HG03064 (cell line): ENCODE results near the gene AFF3.
"Not testable (repeated sequence)": the region's sequence is repeated elsewhere in the genome, so short reads cannot be mapped to it uniquely, and the experiment has no call there.

Experiments
- ATAC-seq: cut with Tn5 transposase; IDR thresholded peaks from one replicate; pipeline ENCODE4 v1.9.1; 2021; ENCODE audit warnings: low read depth; ENCODE audit not compliant: unreplicated experiment

Gene AFF3

DNA sequence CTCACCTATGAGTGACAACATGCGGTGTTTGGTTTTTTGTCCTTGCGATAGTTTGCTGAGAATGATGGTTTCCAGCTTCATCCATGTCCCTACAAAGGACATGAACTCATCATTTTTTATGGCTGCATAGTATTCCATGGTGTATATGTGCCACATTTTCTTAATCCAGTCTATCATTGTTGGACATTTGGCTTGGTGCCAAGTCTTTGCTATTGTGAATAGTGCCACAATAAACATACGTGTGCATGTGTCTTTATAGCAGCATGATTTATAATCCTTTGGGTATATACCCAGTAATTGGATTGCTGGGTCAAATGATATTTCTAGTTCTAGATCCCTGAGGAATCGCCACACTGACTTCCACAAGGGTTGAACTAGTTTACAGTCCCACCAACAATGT lies 9.4 kb upstream of the AFF3 start:
- ATAC-seq: not testable (repeated sequence)

GRCh38 chr2:100151310-100151709 lies 8.9 kb upstream of the AFF3 start:
- ATAC-seq: no peak

DNA sequence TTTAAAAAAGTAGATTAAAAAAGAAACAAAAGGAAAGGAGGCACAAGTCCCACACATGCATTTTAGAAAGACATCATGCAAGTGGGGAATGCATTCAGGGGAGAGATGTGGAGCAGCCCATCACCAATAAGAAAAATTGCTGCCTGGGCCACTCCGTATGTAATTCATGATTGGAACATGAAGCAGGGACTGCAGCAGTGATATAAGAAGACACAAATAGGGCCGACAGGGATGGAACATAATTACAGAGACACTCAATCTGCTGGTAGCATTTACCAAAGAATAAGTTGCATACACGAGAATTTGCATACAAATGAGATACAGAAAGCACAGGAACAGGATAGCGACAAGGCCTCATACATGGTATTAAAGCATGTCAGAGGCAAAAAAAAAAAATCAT lies 6.5 kb upstream of the AFF3 start:
- no peak for ATAC-seq

- no peak for ATAC-seq
These were observed 4.2 kb upstream of the AFF3 start for GRCh38 chr2:100146657-100146960.

DNA sequence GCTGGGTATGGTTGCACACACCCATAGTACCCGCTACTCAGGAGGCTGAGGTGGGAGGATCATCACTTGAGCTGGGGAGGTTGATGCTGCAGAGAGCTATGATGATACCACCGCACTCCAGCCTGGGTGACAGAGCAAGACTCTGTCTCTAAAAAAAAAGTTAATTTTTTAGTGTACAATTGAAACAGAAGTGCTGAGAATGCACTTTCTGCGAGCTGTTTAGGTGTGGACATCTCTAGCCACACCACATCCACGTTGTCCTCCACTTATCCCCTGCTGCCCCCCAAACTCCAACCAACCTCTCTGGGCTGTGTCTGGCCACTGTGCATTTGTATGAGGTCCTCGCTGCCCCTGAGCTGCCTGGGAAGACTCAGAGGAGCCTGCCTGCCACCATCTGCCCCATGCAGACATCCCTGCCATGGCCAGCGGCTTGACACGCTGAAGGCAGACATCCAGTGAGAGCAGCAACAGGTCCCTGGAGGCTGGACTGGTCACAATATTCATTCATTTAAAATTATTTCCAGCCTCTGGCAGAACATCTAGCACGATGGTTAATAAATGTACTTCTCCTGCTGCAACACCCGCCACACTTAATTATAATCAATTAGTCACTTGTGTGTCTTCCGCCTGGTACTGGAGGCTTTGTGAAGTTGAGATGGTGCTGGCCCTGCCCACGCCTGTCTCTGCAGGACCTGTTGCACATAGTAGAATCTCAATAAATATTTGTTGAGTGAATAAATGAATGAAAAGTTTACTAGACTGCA lies 3.7 kb upstream of the AFF3 start:
- ATAC-seq: no peak

DNA sequence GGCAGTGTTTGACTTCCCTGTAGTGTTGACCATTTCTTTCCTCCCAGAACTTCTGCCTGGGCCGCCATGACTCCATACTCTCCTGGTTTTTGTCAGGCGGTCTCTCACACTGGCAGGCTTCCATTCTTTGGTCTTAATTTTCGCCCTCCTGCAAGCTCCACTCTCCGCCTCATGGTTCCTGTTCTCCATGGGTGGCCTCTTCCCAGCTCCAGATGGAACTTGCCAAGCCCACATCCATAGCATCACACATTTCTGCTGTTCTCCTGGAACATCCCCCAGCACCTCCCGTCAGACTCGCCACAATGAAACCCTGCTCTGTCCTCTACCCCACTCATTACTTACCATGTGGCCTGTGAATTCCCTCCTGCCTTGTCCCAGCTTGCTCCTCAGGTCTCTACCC lies 896 bp upstream of the AFF3 start:
- no peak for ATAC-seq

- ATAC-seq: peak; percentile 10
These were observed 484 bp downstream of the AFF3 start for GRCh38 chr2:100141906-100142305.

DNA sequence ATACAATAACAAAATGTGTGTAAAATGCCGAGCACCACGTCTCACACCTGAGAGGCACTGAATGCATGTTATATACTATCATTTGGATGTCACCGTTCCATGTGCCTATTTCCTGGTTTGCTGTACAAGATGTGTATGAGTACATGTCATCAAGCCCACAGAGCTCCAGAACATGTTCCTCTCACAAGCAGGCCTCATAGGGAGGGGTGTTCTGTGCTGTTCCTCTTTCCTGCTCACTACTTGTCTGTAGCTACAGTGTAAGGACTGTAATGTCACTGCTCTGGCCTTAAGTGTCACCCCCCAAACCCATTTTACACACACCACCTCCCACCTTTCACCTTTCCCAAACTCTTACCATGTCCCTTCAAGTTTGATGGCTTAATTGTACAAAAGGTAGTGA lies 1.8 kb downstream of the AFF3 start:
- ATAC-seq: no peak

GRCh38 chr2:100137866-100138570 lies 4.4 kb downstream of the AFF3 start:
- ATAC-seq: no peak

DNA sequence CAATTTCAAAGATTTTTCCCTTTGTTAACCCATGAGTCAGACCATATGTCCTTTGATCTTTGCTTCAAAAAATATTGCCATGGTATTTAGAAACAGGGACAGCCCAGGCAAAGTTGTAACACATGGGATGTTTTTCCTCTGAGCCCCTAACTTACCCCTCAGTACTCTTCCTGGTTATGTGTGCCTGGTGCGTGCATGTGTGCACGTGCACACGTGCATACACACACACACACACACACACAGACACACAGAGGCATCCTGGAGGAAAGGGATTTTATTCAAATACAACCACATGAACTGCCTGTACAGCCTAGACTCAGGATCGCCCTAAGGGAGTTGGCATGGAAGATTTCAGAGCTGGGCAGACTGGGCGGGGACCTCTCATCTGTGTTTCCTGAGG lies 5.1 kb downstream of the AFF3 start:
- no peak for ATAC-seq

DNA sequence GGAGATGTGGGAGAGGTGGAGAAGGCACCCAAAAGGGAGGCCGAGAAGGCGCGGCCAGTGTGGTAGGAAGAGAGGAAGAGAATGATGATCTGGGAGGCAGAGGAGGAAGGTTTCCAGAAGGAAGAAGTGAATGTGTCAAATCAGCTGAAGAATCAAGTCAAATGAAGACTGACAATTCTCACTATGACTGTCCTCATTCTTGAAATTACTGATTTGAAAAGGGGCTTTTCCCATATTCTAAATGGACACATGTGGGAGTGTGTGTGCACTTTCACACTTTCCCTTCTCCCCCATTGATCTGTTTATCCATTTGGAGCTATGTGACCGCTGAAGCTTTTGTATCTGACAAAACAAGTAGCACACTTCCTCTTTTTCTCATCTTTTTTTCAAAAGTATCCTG lies 6.1 kb downstream of the AFF3 start:
- ATAC-seq: no peak

DNA sequence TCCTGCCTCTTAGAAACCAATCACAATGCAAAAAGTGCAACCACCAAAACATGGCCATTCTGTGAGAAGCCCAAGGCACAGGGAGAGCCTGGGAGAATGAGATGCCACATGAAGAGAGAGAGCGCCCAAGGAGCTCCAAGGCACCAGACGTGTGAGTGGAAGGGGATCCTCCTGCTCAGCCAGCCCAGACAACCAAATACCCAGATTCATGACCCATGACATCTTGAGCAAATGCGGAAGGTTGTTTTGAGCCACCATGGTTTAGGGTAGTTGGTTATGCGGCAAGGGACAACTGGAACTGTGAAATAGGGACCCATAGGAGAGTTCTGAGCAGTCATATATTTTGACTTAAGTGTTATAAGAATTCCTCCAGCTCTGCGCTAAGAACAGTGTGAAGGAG lies 7.0 kb downstream of the AFF3 start:
- no peak for ATAC-seq

DNA sequence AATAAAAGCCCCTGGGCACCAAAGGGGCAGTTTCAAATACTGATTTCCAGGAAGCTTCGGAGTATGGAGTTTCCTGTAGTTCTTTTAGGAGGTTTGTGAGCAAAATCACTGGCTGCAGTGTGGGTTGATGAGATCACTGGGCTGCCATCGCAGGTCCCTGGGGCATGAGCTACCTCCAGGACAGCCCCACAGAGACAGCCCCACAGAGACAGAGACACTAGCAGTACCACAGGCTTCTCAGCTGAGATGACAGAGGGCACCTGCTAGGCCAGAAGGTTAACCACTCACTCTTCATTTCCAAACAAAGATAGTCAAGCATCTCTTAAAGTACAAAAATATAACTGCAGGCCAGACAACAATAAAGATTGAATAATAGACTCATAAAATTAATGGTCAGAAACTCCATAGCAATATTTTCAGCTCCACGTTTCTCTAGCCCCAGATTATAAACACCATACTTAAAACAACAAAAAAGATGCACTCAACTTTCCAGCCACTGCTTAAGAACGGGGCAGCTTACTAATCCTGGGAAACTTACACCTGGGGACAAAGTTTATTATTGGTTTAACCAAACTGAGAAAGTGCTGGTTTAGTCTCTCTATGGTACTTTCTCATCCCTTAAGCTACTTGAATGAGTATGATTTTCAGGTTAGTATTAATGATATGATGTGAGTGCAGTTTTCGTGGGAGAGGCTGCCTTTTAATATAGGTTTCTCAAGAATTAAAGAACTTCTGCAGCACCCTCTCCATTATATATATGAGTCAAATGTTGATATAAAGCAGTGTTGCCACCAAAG lies 11.6 kb downstream of the AFF3 start:
- ATAC-seq: no peak

DNA sequence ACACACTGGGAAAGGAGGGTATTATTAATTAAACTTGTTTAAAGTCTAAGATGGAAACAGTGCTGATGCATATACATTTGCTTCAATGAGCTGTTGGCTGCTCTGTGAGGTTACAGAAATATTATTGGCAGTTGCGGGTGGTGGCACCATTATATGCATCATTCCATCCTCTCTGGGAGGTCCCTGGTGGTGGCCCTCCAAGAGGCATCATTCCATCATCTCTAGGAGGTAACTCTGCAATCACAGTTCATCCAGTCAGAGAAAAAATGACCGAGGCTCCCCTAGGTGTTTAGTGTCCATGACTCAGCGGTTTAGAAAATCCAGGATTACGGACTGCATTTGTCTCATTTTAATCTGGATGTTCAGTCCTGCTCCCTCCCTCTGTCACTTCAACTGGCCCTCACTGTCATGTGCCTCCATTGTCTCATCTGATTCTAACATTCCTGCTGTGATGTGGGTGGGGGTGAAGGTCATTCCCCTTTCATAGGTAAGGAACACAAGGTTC lies 15.4 kb downstream of the AFF3 start:
- ATAC-seq: no peak

DNA sequence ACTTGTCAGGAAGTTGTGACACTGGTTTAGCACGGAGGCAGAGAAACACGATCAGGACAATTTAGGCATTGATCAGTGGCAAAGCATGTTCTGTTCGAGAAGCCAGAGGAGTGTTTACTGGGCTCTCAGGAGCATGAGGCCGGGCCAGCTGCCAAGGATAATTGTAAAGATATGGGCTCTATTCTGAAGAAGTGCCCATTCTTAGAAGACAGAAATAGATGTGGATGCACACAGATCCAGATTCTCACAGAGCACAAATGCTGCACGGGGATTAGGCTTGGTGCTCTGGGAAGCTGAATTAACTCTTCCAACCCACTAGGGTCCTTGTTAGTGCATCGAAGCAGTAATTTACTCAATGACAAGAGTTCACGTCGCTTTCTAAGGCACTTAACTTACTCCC lies 16.2 kb downstream of the AFF3 start:
- ATAC-seq: no peak

DNA sequence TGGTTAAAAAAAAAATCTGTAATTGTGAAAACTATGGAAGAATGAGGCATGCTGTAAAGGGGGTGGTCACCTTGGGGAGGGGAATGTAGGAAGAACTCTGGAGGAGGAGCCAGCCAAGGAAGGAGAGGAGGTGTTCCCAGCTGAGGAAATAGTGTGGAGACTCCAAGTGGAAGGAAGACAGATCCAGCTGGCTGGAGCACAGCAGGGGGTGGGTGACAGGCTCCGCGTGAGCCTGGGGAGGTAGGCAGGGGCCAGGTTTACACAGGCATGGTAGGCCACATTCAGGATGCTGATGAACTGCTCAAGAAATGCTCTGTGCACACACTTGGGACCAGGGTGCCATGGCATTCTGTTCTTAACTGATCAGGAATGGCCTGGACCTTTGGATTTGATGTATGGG lies 16.8 kb downstream of the AFF3 start:
- no peak for ATAC-seq

- ATAC-seq: no peak
These were observed 17.6 kb downstream of the AFF3 start for GRCh38 chr2:100124761-100125160.

- no peak for ATAC-seq
These were observed 21.2 kb downstream of the AFF3 start for GRCh38 chr2:100121124-100121718.

- no peak for ATAC-seq
These were observed 23.2 kb downstream of the AFF3 start for GRCh38 chr2:100119235-100119634.

DNA sequence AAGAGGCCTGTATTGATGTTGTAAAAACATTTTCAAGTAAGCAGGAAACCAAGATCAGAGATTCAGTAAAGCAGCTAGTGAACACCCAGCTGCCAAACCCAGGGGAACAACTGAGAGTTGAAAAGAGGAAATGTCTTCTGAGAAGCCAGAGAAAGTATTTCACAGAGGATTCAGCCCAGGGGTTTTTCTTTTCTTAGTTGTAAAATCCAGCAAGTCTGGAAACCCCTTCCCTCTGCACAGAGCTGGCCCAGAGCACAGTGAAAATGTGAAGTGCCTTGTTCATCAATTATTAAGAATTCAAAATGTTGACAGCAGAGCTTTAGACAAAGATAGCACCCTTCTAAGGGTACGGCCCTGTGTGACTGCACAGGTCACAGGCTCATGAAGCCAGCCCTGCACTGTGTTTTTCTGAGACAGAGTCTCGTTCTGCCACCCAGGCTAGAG lies 28.4 kb downstream of the AFF3 start:
- no peak for ATAC-seq

DNA sequence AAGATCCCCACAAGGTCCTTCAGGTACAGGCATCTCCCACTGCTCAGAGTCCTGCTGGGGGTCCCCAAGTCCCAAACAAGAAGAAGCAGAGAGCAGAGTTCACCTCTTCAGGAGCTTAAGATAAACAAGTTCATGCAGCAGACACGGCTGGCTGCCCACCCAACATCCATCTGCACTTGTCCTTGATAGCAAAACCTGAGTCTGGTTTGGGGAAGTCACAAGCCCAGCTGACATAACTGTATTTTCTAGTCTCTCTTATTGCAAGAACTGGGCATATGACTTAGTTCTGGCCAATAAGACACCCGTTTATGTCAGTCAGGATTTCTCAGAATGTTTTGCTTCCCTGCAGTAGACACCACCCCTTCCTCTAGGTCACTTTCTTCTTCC lies 31.8 kb downstream of the AFF3 start:
- ATAC-seq: no peak
